K562 (cell line): ENCODE results near the gene SYNGR1. TPM values are rescaled to one million over a fixed set of nuclear protein-coding genes. Genes with fewer than 3 reads are reported as not detected.

Source experiments
- ATAC-seq: fragments of 200-7000 bp; cut with Tn5 transposase; 3 replicates; pipeline ENCODE4 v1.9.1; 2020; ENCODE audit warnings: moderate library complexity
- BruUV-seq: library from RNA; stranded (reverse); fragments of 400-500 nt; replicated peaks from 2 replicates; lab custom pipeline; 2021; lab: Mats Ljungman, UMichigan
- CTCF ChIA-PET: fragments of 300-600 bp; formaldehyde crosslinking; extraction: SDS; loops from one replicate; lab custom pipeline; 2021; ENCODE audit warnings: low intra/inter-chr PET ratio; lab: Yijun Ruan, JAX
- POLR2A ChIA-PET: fragments of 300-600, 350-650 bp; sonication (Branson Sonifier 250); formaldehyde crosslinking; extraction: SDS; loops from one replicate; lab custom pipeline; 2021; ENCODE audit warnings: antibody characterized with exemption, inconsistent platforms; lab: Yijun Ruan, JAX
- DNase-seq, 4 experiments: peaks; one replicate each; pipeline versions ENCODE4 v3.0.0 to v3.0.0-alpha.2; 2011 to 2018; ENCODE audit warnings: low spot score in 3 of 4, mixed read lengths in 3 of 4; ENCODE audit errors: extremely low read depth in 1 of 4
- FAIRE-seq: peaks from 2 replicates; lab custom pipeline; 2011; peaks lifted over from hg19 to GRCh38; lab: Jason Lieb, UNC
- H2AFZ ChIP-seq: 2 replicates; pipeline ENCODE4 v1.6.0; 2011; ENCODE audit warnings: low read depth, low read length, control low read depth, inconsistent platforms
- H3K27ac ChIP-seq: fragments of 200-600 bp; 3 replicates; pipeline ENCODE4 v1.8.0; 2011; ENCODE audit warnings: low read depth, mild to moderate bottlenecking, control low read depth, inconsistent platforms, low read length, moderate library complexity, mixed read lengths; ENCODE audit errors: extremely low read depth
- H3K27me3 ChIP-seq, 2 experiments: fragments of 300-600 bp in 1 of 2; 2 replicates in 1 of 2; 3 replicates in 1 of 2; pipeline versions ENCODE4 v1.6.0 to v1.8.0; 2011; ENCODE audit warnings: inconsistent platforms in 2 of 2, low read length in 2 of 2, mild to moderate bottlenecking in 1 of 2, mixed read lengths in 1 of 2, moderate library complexity in 1 of 2; ENCODE audit not compliant: control insufficient read depth in 2 of 2, insufficient read depth in 2 of 2
- H3K36me3 ChIP-seq: fragments of 300-600 bp; 3 replicates; pipeline ENCODE4 v1.8.0; 2011; ENCODE audit warnings: mild to moderate bottlenecking, low read length, inconsistent platforms; ENCODE audit not compliant: control insufficient read depth, insufficient read depth
- H3K4me1 ChIP-seq, 2 experiments: fragments of 200-600 bp in 1 of 2; replicated peaks in 1 of 2; 2 replicates in 1 of 2; 3 replicates in 1 of 2; pipeline versions ENCODE4 v1.5.1 to v1.8.0; 2011; ENCODE audit warnings: inconsistent platforms in 2 of 2, low read length in 2 of 2, mild to moderate bottlenecking in 1 of 2, mixed read lengths in 1 of 2, moderate library complexity in 1 of 2; ENCODE audit not compliant: control insufficient read depth in 2 of 2, insufficient read depth in 2 of 2
- H3K4me2 ChIP-seq: 2 replicates; pipeline ENCODE4 v1.6.1; 2011; ENCODE audit warnings: low read length, control low read depth, inconsistent platforms, mixed read lengths; ENCODE audit not compliant: insufficient read depth
- H3K4me3 ChIP-seq: fragments of 200-600 bp; sonication (generic), shearing (Covaris generic); 2 replicates; pipeline ENCODE4 v1.5.1; 2016; ENCODE audit warnings: control low read depth, inconsistent platforms
- H3K79me2 ChIP-seq: fragments of 200-600 bp; 3 replicates; pipeline ENCODE4 v1.8.0; 2011; ENCODE audit warnings: low read length, inconsistent platforms; ENCODE audit not compliant: control insufficient read depth, insufficient read depth
- H3K9ac ChIP-seq, 2 experiments: 2 replicates each; pipeline versions ENCODE4 v1.6.0 to v1.6.1; 2011; ENCODE audit warnings: low read depth in 2 of 2, low read length in 2 of 2, control low read depth in 1 of 2, inconsistent platforms in 1 of 2, mild to moderate bottlenecking in 1 of 2, mixed read lengths in 1 of 2; ENCODE audit not compliant: insufficient read depth in 1 of 2
- H3K9me1 ChIP-seq: one replicate; pipeline ENCODE4 v1.6.0; 2011; ENCODE audit warnings: inconsistent platforms, mild to moderate bottlenecking, low read length, moderate library complexity; ENCODE audit not compliant: control insufficient read depth, insufficient read depth
- H3K9me3 ChIP-seq: replicated peaks from 2 replicates; pipeline ENCODE4 v1.5.1; 2011; ENCODE audit warnings: low read depth, low read length, inconsistent platforms; ENCODE audit not compliant: control insufficient read depth, insufficient read depth
- H4K20me1 ChIP-seq: replicated peaks from 2 replicates; pipeline ENCODE4 v1.6.1; 2011; ENCODE audit warnings: low read length, inconsistent platforms, mixed read lengths; ENCODE audit not compliant: control insufficient read depth, insufficient read depth
- ARHGAP35 ChIP-seq: fragments of 450-650 bp; IDR thresholded peaks from 2 replicates; pipeline ENCODE4 v1.6.1; 2018; ENCODE audit not compliant: partially characterized antibody
- ATF1 ChIP-seq, 2 experiments: fragments of 450-650 bp in 1 of 2; IDR thresholded peaks; 2 replicates each; pipeline ENCODE4 v1.6.1; 2016; ENCODE audit warnings: missing compliant biosample characterization in 1 of 2, missing genetic modification characterization in 1 of 2
- GABPB2 ChIP-seq: fragments of 250-450 bp; sonication (Bioruptor Pico); conservative IDR thresholded peaks from 2 replicates; pipeline ENCODE4 v1.5.1; 2021; ENCODE audit warnings: mild to moderate bottlenecking
- HNRNPK ChIP-seq: fragments of 200-400 bp; formaldehyde crosslinking; IDR thresholded peaks from one replicate; pipeline ENCODE4 v1.6.1; 2018; ENCODE audit warnings: mild to moderate bottlenecking, low read depth, low read length; ENCODE audit not compliant: poor library complexity, severe bottlenecking
- KAT7 ChIP-seq: sonication (generic); formaldehyde crosslinking; IDR thresholded peaks from 2 replicates; pipeline ENCODE4 v1.8.0; 2022; ENCODE audit warnings: missing genetic modification reagents, mild to moderate bottlenecking, borderline replicate concordance
- NR1H2 ChIP-seq: sonication (generic); formaldehyde crosslinking; IDR thresholded peaks from 2 replicates; pipeline ENCODE4 v1.4.0; 2020; ENCODE audit warnings: mild to moderate bottlenecking, missing genetic modification reagents
- PCBP1 ChIP-seq: fragments of 200-400 bp; formaldehyde crosslinking; IDR thresholded peaks from 2 replicates; pipeline ENCODE4 v1.6.1; 2018; ENCODE audit warnings: mild to moderate bottlenecking, low read depth, low read length; ENCODE audit not compliant: poor library complexity, severe bottlenecking
- POLR2AphosphoS2 ChIP-seq: IDR thresholded peaks from 2 replicates; pipeline ENCODE4 v1.6.1; 2012; ENCODE audit warnings: low read length, improper control_type of control experiment
- SMARCA4 ChIP-seq: fragments of 450-650 bp; IDR thresholded peaks from 2 replicates; pipeline ENCODE4 v1.6.1; 2016
- TBL1XR1 ChIP-seq, 2 experiments: IDR thresholded peaks; 2 replicates each; pipeline ENCODE4 v1.6.1; 2012; ENCODE audit warnings: improper control_type of control experiment in 2 of 2, low read length in 2 of 2, mild to moderate bottlenecking in 1 of 2
- TCF7L2 ChIP-seq: fragments of 150-350 bp; IDR thresholded peaks from 2 replicates; pipeline ENCODE4 v1.6.1; 2016; ENCODE audit warnings: low read depth, mild to moderate bottlenecking, low read length, moderate library complexity
- TSC22D4 ChIP-seq: fragments of 450-650 bp; IDR thresholded peaks from 2 replicates; pipeline ENCODE4 v1.6.1; 2016; ENCODE audit warnings: missing genetic modification characterization, missing biosample characterization, control low read depth
- XRCC3 ChIP-seq: fragments of 450-650 bp; IDR thresholded peaks from 2 replicates; pipeline ENCODE4 v1.6.1; 2017; ENCODE audit warnings: mild to moderate bottlenecking, moderate library complexity
- ZFPM2 ChIP-seq: fragments of 250-450 bp; sonication (Bioruptor Pico); IDR thresholded peaks from 2 replicates; pipeline ENCODE4 v1.5.1; 2022; ENCODE audit warnings: mild to moderate bottlenecking
- WGBS: fragments of 100-300 bp; shearing (Covaris generic); methylation state at CpG from one replicate; pipeline ENCODE4 v1.1.6; 2016; ENCODE audit warnings: low coverage, mixed read lengths; ENCODE audit not compliant: insufficient coverage; ENCODE audit errors: missing lambda C conversion rate; 5-methylcytosine and 5-hydroxymethylcytosine counted together
- in situ Hi-C: fragments of 300-500 bp; cut with MboI; formaldehyde crosslinking; loops from 4 replicates; pipeline ENCODE4 v1.15.0; 2018; ENCODE audit warnings: inconsistent platforms, mixed read lengths
- intact Hi-C: fragments of 100-400 bp; cut with micrococcal nuclease; formaldehyde crosslinking; loops from 2 replicates; pipeline ENCODE4 v1.14.2; 2022
- polyA plus RNA-seq, 8 experiments: library from polyadenylated mRNA; depleted of rRNA in 4 of 8; stranded (reverse) in 5 of 8; unstranded in 3 of 8; fragments of >200 nt; fragmentation: Nextera tagmentation in 2 of 8; fragmentation: Illumina TruSeq in 1 of 8; extraction: Ambion mirVana in 2 of 8; extraction: Trizol in 1 of 8; gene quantifications; 2 replicates each; pipeline versions ENCODE4 v1.2.1 to v1.2.3, GENCODE V29; 2011 to 2014; ENCODE audit warnings: inconsistent platforms in 1 of 8, missing spikeins in 1 of 8
- total RNA-seq, 7 experiments: library from RNA; depleted of rRNA in 6 of 7; stranded (reverse); fragments of >200 nt in 6 of 7; fragmentation: Illumina TruSeq in 2 of 7; extraction: Trizol in 2 of 7; gene quantifications; 2 replicates each; pipeline versions ENCODE4 v1.2.1 to v1.2.3, GENCODE V29; 2011 to 2021; ENCODE audit warnings: low replicate concordance in 1 of 7
- TF ChIP-seq, protein P1 (sequence below): sonication (generic); formaldehyde crosslinking; IDR thresholded peaks from 2 replicates; pipeline ENCODE4 v1.8.0; 2022; ENCODE audit warnings: mild to moderate bottlenecking, missing genetic modification reagents
- TF ChIP-seq, protein P2 (sequence below): sonication (generic); formaldehyde crosslinking; IDR thresholded peaks from 2 replicates; pipeline ENCODE4 v1.9.0; 2022; ENCODE audit warnings: mild to moderate bottlenecking, missing genetic modification reagents

SYNGR1 gene
- total and polyA plus RNA-seq, 9 of the 15 experiments (the other 6 are each of a cell fraction or from before 2014, with no cell fraction given): 1.8 to 15.9 (median 5.5) TPM

DNA sequence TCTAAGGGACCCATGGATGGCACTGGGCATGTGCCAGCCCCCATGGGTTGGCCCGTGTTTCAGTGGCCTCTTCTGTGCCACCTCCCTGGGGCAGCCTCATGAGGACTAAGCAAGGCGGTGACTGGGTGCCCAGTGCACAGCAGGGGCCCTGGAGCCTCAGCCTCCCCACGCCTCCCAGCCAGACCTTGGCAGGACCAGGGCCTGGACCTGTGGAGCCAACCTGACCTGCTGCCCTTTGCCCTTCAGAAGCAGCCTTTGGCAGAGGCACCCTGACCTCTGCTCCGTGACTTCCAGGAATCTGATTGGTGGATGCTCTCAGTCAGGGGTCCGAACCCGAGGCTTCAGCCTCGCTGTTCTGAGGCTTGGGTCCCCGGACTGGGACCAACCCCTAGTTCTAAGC lies 25.0 kb downstream of the SYNGR1 start:
- Histone ChIP-seq H3K9me3 (no peaks in the 10 kb centered on the region; the same call in 1 of the 2 replicates), H2AFZ (no peak overlapping the region), H3K79me2 (no peaks in the 10 kb centered on the region), H3K4me1 (peaks cover 0 to 15% of the 10 kb centered on the region in 2 experiments; a peak in 1 of 5 replicates), H3K36me3 (no peaks in the 10 kb centered on the region), H3K9ac (no peak overlapping the region), H4K20me1 (no peaks in the 10 kb centered on the region), H3K9me1 (no peaks in the 10 kb centered on the region), H3K4me3 (no peak overlapping the region), H3K27me3 (no peaks in the 10 kb centered on the region), H3K27ac (no peak overlapping the region), H3K4me2 (no peak overlapping the region)
- ChIA-PET POLR2A (no interaction called here), CTCF (no interaction called here)
- no TSS peak for BruUV-seq
- no peak for ATAC-seq
- intact Hi-C loops (no loop called here), in situ Hi-C loops (no loop called here)
- no peak for DNase-seq
- no peak for FAIRE-seq
- TF ChIP-seq TCF7L2 (no peak), TSC22D4 (tag) (no peak), ARHGAP35 (no peak), XRCC3 (no peak), PCBP1 (no peak)
- WGBS: 65% methylated on average over 8 of the region's 8 CpGs

DNA sequence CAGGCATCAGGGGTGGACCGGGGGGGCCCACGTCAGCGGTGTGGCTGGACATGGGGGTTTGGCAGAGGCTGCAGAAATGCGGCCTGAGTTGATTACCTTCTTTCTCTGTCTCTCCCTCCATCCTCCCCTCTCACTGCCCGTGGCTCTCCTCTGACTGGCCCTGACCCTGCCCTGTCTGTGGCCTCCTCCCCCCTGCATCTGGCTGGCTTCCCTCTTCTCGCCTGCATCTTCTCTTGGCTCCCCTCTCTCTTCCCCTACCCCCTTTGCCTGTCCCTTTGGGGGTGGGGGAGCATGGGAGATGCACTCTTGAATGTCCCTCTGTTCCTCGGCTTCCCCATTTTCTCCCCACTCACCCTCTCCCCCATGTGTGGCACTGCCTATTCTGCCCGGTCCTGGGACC lies 25.9 kb downstream of the SYNGR1 start:
- H3K9me3 ChIP-seq: no peaks in the 10 kb centered on the region; the same call in 1 of the 2 replicates
- H3K27me3 ChIP-seq: no peaks in the 10 kb centered on the region
- intact Hi-C loops: no loop called here
- H3K4me2 ChIP-seq: no peak overlapping the region
- H3K4me1 ChIP-seq: peaks cover 0 to 15% of the 10 kb centered on the region in 2 experiments; a peak in 1 of 5 replicates
- no peak for DNase-seq
- no peak overlapping the region for H3K4me3 ChIP-seq
- 52% methylated on average over 5 of the region's 8 CpGs for WGBS
- no peaks in the 10 kb centered on the region for H3K79me2 ChIP-seq
- no peak for FAIRE-seq
- BruUV-seq: no TSS peak
- H2AFZ ChIP-seq: no peak overlapping the region
- H4K20me1 ChIP-seq: no peaks in the 10 kb centered on the region
- no peak overlapping the region for H3K27ac ChIP-seq
- H3K9ac ChIP-seq: no peak overlapping the region
- ChIA-PET CTCF (no interaction called here), POLR2A (no interaction called here)
- H3K36me3 ChIP-seq: no peaks in the 10 kb centered on the region
- H3K9me1 ChIP-seq: no peaks in the 10 kb centered on the region
- no peak for ATAC-seq
- in situ Hi-C loops: no loop called here
- TF ChIP-seq, protein P1, sequence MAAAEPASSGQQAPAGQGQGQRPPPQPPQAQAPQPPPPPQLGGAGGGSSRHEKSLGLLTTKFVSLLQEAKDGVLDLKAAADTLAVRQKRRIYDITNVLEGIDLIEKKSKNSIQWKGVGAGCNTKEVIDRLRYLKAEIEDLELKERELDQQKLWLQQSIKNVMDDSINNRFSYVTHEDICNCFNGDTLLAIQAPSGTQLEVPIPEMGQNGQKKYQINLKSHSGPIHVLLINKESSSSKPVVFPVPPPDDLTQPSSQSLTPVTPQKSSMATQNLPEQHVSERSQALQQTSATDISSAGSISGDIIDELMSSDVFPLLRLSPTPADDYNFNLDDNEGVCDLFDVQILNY (CRISPR knock-in tag): no peak
- no peak for TF ChIP-seq NR1H2 (CRISPR knock-in tag)
- no peak for TF ChIP-seq KAT7
- TF ChIP-seq POLR2AphosphoS2: no peak
- TF ChIP-seq SMARCA4: no peak
- TF ChIP-seq, protein P2, sequence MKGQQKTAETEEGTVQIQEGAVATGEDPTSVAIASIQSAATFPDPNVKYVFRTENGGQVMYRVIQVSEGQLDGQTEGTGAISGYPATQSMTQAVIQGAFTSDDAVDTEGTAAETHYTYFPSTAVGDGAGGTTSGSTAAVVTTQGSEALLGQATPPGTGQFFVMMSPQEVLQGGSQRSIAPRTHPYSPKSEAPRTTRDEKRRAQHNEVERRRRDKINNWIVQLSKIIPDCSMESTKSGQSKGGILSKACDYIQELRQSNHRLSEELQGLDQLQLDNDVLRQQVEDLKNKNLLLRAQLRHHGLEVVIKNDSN (CRISPR knock-in tag): no peak
- TF ChIP-seq ATF1 (CRISPR knock-in tag; IDR thresholded peaks at IDR 0.05): no peak
- TF ChIP-seq ATF1 (tag; IDR thresholded peaks at IDR 0.05): no peak
- TF ChIP-seq ZFPM2: no peak
- no peak for TF ChIP-seq GABPB2 (CRISPR knock-in tag)
- no peak for TF ChIP-seq TBL1XR1 (IDR thresholded peaks at IDR 0.05; ENCODE audit: low read length in 2 of 2)
- no peak for TF ChIP-seq HNRNPK
